WTC11 (cell line): ENCODE results near the gene RNASET2.

Experiments
- TEAD4 ChIP-seq: sonication (generic); formaldehyde crosslinking; IDR thresholded peaks from 2 replicates; pipeline ENCODE4 v1.8.0; 2022; ENCODE audit warnings: mild to moderate bottlenecking, missing genetic modification reagents
- TF ChIP-seq, protein P1 (sequence below): fragments of 200-600 bp; IDR thresholded peaks from 2 replicates; pipeline ENCODE4 v1.8.0; 2022; ENCODE audit warnings: antibody characterized with exemption
- TF ChIP-seq, protein P2 (sequence below): sonication (generic); formaldehyde crosslinking; IDR thresholded peaks from 2 replicates; pipeline ENCODE4 v1.8.0; 2022; ENCODE audit warnings: mild to moderate bottlenecking, missing genetic modification reagents
- TF ChIP-seq, protein P3 (sequence below): sonication (generic); formaldehyde crosslinking; IDR thresholded peaks from 2 replicates; pipeline ENCODE4 v1.8.0; 2022; ENCODE audit warnings: mild to moderate bottlenecking, missing genetic modification reagents

DNA sequence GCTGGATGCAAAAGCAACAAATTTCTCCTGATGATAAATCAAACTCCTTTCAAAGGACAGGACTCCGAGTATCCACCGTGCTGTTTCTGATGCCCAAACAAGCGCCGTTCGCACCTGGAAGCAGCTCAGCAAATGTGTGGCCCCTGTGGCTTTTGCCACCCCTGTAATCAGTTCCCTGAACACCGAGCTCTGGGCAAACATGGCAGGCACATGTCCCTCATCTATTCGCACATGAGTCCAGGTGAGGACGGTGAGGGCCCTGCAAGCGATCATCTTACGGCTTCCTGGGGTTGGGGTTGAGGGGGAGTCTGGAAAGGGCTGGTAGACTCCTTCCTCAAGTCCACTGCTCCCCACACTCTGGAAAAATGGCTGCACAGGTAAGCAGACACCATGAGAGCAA is 23.7 kb downstream of the RNASET2 start:
- TF ChIP-seq, protein P1, sequence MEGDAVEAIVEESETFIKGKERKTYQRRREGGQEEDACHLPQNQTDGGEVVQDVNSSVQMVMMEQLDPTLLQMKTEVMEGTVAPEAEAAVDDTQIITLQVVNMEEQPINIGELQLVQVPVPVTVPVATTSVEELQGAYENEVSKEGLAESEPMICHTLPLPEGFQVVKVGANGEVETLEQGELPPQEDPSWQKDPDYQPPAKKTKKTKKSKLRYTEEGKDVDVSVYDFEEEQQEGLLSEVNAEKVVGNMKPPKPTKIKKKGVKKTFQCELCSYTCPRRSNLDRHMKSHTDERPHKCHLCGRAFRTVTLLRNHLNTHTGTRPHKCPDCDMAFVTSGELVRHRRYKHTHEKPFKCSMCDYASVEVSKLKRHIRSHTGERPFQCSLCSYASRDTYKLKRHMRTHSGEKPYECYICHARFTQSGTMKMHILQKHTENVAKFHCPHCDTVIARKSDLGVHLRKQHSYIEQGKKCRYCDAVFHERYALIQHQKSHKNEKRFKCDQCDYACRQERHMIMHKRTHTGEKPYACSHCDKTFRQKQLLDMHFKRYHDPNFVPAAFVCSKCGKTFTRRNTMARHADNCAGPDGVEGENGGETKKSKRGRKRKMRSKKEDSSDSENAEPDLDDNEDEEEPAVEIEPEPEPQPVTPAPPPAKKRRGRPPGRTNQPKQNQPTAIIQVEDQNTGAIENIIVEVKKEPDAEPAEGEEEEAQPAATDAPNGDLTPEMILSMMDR = no peak
- TF ChIP-seq TEAD4 (CRISPR knock-in tag) = no peak
- TF ChIP-seq, protein P2, sequence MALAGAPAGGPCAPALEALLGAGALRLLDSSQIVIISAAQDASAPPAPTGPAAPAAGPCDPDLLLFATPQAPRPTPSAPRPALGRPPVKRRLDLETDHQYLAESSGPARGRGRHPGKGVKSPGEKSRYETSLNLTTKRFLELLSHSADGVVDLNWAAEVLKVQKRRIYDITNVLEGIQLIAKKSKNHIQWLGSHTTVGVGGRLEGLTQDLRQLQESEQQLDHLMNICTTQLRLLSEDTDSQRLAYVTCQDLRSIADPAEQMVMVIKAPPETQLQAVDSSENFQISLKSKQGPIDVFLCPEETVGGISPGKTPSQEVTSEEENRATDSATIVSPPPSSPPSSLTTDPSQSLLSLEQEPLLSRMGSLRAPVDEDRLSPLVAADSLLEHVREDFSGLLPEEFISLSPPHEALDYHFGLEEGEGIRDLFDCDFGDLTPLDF (CRISPR knock-in tag) = no peak
- TF ChIP-seq, protein P3, sequence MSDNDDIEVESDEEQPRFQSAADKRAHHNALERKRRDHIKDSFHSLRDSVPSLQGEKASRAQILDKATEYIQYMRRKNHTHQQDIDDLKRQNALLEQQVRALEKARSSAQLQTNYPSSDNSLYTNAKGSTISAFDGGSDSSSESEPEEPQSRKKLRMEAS (CRISPR knock-in tag) = no peak
